ENCODE measurements around the gene BLNK. TPM values are rescaled to one million over a fixed set of nuclear protein-coding genes. Genes with fewer than 3 reads are reported as not detected.

Gene BLNK
- total RNA-seq, 6 experiments from 2014 or later: not detected

DNA sequence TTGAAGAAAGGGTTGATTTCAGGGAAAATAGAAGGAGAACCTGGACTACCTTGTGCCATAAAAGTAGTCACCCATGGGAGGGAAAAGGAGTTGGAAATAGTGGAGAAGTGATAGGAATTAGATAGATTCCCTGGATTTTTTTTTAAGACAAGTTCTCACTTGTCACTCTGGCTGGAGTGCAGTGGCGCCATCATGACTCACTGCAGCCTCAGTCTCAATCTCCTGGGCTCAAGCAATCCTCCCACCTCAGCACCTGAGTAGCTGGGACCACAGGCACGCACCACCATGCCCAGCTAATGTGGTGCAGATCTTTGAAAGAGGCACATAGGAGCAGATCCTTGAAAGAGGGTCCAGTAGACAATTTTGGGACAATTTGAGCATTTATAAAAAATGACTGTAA, 9.5 kb upstream of the BLNK start:
- no peaks in the 10 kb centered on the region for H3K9me3 Mint-ChIP-seq
- no peaks in the 10 kb centered on the region for H3K4me1 Mint-ChIP-seq (ENCODE audit: low read depth)
- H3K27me3 Mint-ChIP-seq (ENCODE audit: insufficient read depth): no peaks in the 10 kb centered on the region; the same call in 1 of the 2 replicates
- no peak overlapping the region for H3K27ac Mint-ChIP-seq
- H3K4me3 Mint-ChIP-seq: no peak overlapping the region
- DNase-seq: no peak
- TF ChIP-seq, protein P1, sequence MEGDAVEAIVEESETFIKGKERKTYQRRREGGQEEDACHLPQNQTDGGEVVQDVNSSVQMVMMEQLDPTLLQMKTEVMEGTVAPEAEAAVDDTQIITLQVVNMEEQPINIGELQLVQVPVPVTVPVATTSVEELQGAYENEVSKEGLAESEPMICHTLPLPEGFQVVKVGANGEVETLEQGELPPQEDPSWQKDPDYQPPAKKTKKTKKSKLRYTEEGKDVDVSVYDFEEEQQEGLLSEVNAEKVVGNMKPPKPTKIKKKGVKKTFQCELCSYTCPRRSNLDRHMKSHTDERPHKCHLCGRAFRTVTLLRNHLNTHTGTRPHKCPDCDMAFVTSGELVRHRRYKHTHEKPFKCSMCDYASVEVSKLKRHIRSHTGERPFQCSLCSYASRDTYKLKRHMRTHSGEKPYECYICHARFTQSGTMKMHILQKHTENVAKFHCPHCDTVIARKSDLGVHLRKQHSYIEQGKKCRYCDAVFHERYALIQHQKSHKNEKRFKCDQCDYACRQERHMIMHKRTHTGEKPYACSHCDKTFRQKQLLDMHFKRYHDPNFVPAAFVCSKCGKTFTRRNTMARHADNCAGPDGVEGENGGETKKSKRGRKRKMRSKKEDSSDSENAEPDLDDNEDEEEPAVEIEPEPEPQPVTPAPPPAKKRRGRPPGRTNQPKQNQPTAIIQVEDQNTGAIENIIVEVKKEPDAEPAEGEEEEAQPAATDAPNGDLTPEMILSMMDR (IDR thresholded peaks at IDR 0.05): no peak
- H3K36me3 Mint-ChIP-seq (ENCODE audit: low read depth): no peaks in the 10 kb centered on the region

DNA sequence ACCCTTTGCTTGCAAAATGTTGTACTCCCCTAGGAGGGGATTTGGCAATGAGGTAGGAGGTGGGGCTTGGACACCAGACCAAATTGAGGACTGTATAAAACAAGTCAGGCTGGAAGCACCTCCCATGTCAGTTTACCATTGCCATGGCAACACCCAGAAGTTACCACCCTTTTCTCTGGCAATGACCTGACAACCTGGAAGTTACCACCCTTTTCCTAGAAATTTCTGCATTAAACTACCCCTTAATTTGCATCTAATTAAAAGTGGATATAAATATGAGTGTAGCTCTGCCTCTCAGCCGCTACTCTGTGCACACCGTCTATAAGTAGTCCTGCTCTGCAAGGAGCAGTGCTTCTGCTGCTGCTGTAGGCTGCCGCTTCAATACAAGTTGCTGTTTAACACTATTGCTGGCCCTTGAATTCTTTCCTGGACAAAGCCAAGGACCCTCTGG, 7.8 kb upstream of the BLNK start:
- Mint-ChIP-seq H3K4me1 (ENCODE audit: low read depth) (no peaks in the 10 kb centered on the region), H3K36me3 (ENCODE audit: low read depth) (no peaks in the 10 kb centered on the region), H3K27ac (no peak overlapping the region), H3K27me3 (ENCODE audit: insufficient read depth) (peaks cover 2% of the 10 kb centered on the region; the same call in 1 of the 2 replicates), H3K9me3 (no peaks in the 10 kb centered on the region), H3K4me3 (no peak overlapping the region)
- TF ChIP-seq, protein P1 (IDR thresholded peaks at IDR 0.05): no peak
- no peak for DNase-seq

DNA sequence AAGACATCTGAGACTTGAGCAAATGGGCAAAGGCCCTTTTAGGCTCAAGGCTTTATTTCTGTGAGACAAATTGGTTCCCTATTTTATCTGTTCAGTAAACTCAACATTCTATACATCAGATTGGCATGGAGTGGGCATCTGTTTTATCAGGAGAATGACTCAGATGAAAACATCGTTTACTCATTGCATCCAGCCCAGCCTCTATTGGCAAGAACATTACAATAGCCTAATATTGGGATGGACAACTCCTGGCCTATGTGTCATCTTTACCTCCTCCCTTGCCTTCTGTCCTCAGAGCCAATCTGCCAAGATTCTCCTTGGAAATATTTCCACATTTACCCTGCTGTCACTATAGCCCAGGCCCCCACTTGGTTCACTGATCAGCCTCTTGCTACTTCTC, 5.5 kb upstream of the BLNK start:
- H3K4me3 Mint-ChIP-seq: no peak overlapping the region
- H3K9me3 Mint-ChIP-seq: no peaks in the 10 kb centered on the region
- DNase-seq: no peak
- peaks cover 2% of the 10 kb centered on the region; the same call in 1 of the 2 replicates for H3K27me3 Mint-ChIP-seq (ENCODE audit: insufficient read depth)
- TF ChIP-seq, protein P1 (IDR thresholded peaks at IDR 0.05): no peak
- H3K4me1 Mint-ChIP-seq (ENCODE audit: low read depth): no peaks in the 10 kb centered on the region
- no peaks in the 10 kb centered on the region for H3K36me3 Mint-ChIP-seq (ENCODE audit: low read depth)
- H3K27ac Mint-ChIP-seq: no peak overlapping the region

DNA sequence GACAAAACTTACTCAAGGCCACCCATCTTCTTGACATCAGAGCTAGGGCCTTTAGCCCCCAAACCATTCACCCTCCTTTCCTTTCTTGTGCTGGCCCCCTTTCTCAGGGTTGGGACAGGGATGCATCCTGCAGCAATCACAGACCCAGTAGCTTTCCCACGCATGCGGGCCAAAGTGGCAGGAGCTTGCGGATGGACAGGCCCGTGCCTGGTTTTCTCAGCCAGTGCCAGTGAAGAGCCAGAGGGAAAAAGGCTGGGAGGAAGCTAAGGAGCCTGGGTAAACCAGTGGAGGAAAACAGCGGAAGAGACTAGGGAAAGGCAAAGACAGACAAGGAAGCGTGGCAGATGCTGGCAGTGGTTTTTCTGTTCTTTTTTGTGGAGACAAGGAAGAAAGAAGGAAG, 5.1 kb upstream of the BLNK start:
- DNase-seq: no peak
- Mint-ChIP-seq H3K4me1 (ENCODE audit: low read depth) (no peaks in the 10 kb centered on the region), H3K27me3 (ENCODE audit: insufficient read depth) (peaks cover 2% of the 10 kb centered on the region; the same call in 1 of the 2 replicates), H3K36me3 (ENCODE audit: low read depth) (no peaks in the 10 kb centered on the region), H3K27ac (no peak overlapping the region), H3K4me3 (no peak overlapping the region), H3K9me3 (no peaks in the 10 kb centered on the region)
- TF ChIP-seq, protein P1 (IDR thresholded peaks at IDR 0.05): no peak

DNA sequence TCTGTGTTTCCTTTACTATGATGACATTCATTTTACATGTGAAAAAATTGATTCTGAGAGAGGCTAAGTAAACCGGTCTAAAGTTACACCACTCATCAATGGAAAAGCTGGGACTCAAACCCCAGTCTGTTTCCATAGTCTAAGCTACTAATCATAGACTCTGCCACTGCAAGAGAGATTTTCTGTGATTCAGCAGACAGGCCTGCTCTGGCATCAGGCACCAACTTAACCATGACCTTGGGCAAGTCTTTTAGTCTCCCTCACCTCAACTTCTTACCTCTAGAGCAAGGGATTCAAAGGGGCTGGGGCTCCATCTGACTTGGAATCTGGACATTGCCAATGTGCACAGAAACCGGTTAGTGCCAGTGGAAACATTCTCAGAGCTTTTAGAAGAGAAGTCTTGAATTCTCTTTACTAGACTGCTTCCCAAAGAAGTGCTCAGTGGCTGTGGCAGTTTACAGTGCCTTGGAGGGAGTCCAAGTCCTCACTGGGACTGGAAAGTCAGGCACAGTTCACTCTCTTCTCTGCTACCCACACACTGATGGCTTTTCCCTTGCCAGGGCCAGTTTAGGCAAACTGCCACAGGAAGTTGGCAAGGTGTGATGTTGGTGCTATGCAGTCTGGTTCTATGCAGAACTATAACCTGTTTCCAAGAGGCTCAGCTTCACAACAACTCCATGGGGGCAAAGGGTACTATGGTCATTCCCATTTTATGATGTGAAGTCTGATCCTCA, 4.5 kb upstream of the BLNK start:
- TF ChIP-seq, protein P1 (IDR thresholded peaks at IDR 0.05): no peak
- Mint-ChIP-seq H3K9me3 (no peaks in the 10 kb centered on the region), H3K4me1 (ENCODE audit: low read depth) (no peaks in the 10 kb centered on the region), H3K4me3 (no peak overlapping the region), H3K36me3 (ENCODE audit: low read depth) (no peaks in the 10 kb centered on the region), H3K27ac (no peak overlapping the region), H3K27me3 (ENCODE audit: insufficient read depth) (peaks cover 2% of the 10 kb centered on the region; the same call in 1 of the 2 replicates)
- DNase-seq: no peak
